GM19372 (cell line): Measurements from ENCODE around the gene HMMR.

Experiments used
- ATAC-seq: cut with Tn5 transposase; IDR thresholded peaks from one replicate; pipeline ENCODE4 v1.9.1; 2021; ENCODE audit warnings: mild to moderate bottlenecking, low read depth, moderate library complexity; ENCODE audit not compliant: unreplicated experiment

Gene HMMR

DNA sequence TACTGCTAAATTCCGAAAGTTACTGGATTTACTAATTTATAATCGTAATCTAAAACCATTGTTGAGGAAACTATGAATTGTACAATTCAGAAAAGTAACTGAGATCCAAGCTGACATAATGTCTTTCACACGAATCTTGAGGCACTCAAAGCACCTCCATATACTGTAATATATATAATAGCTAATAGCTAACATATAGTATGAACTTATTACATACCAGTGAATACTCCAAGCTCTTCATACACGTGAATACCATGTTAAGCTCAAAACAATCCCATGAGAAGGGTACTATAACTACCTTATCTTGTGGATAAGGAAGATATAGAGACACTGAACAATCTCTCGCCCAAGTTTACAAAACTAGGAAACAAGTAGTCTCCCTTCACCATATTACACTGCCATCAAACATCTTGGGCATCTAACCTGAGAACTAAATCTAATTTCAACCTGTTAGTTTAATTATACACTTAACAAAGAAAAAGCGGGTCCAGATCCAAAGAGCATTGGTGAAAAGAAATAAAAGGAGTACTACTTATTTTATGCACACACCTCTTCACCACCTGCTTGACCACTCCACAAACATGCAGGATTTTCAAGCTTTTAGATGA, 1.6 kb upstream of the HMMR start:
- no peak for ATAC-seq

DNA sequence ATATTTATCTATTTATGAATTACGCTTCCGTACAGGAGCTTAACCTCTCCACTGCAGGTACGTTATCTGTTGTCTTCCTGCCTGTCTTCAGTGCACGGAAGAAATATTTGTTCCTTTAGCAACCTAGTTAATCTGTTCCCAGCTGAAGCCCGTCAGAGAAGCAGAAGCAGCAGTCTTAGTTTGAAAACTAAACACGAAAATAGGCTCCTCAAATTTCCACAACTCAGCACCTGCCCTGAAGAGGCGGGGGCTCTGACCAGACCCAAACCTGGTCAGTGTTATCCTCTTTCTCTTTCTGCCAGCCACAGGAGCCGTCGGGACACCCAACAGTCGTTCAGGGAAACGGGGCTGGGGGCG, 992 bp upstream of the HMMR start:
- peak; percentile 7 for ATAC-seq

DNA sequence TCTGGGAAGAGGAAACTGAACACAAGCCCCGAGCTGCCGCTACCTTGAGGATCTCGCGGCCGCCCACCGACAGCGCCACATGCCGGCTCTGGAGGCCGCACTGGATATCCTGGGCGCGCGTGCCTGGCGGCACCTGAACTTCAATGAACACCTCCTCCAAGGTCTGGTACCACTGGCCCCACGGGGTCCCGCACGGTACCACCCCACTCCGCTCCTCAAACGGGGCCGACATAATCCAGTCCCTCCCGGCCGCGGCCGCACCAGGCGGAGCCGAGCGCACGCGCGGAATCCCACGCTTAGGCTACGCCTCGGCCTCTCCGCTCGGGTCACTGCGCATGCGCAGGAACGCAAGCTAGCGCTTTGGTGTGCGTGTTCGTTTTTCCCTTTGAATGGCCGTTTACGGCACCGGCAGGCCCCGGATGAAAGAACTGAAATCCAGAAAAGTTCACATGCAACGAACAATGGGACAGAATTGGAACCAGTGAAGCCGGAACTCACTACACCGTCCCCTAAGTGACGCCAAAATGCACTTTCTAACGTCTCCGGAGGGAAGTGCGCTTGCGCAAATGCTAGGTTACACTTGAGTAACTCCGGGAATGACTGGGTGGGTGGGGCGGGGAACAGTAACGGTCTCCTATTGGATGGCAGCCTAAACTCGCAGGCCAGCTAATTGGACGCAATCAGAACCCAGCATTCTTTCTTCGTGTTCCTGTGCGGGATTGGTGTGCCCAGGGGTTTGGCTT, 442 bp upstream of the HMMR start, which contains the start of gene NUDCD2:
NUDCD2 (minus strand) TSS at position 284 of the 743 bp plus-strand sequence; CDS start at position 232, 52 bp downstream.
- peak; percentile 67 for ATAC-seq

DNA sequence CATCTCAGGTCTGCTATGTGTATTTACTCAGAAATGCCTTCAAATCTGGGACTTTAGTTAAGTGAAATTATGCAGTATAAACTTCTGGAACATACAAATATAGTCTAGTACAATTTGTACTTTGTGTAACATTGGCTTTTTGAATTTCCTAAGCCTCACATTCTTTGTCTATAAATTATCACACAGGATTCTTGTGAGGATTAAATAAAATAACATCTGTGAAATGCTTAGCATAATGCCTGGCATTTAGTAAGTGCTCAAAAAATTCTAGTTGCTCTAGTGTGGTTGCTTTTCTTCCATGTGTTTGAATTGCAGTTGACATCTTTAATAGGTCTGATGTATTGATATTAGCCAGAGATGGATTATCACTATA, 2.6 kb downstream of the HMMR start:
- ATAC-seq = no peak

DNA sequence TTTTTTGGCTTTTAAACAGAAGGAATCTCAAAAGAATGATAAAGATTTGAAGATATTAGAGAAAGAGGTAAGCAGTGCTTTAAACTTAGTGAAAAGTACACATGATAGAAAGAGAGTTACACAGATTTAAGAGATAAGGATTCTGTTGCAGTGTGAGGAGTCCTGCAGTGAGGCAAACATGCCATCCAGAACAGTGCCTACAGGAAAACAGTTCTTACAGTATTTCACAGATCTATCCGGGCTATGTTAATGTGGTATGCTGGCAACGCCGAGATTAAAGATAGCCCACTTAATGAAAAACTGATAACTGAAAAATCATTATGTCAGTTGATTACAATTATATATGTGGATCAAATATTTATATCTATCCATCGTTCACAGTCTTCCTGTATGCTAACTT, 7.2 kb downstream of the HMMR start:
- no peak for ATAC-seq

DNA sequence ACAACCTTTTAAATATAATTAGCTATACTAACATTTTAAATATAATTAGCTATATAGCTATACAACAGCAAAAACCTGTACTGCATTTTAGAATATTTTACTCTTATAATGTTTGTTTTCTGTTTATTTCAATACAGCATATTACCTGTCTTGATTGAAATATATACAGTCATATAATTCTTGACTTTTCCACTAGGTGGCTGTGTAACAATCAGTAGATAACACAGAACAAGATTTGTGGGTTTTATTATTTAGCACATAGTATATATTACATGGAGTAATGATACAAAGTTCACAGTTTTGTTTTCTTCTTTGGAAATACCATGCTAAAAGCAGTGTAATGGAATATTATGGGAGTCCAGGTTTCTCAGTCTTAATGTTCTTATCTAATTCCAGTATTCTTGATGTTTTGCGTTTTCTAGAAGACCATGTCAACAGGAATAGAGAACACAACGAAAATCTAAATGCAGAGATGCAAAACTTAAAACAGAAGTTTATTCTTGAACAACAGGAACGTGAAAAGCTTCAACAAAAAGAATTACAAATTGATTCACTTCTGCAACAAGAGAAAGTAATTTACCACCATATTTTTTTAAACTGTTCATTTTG, 13.3 kb downstream of the HMMR start:
- ATAC-seq = peak; percentile 68

DNA sequence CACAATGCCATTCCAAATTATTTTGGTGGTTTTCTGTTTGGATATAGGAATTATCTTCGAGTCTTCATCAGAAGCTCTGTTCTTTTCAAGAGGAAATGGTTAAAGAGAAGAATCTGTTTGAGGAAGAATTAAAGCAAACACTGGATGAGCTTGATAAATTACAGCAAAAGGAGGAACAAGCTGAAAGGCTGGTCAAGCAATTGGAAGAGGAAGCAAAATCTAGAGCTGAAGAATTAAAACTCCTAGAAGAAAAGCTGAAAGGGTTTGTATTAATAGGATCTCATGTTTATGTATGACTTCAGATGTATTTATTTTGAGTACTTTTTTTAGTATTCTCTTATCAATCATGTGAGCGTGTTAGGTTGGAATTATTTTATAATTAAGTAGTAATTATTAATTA, 15.0 kb downstream of the HMMR start:
- no peak for ATAC-seq

DNA sequence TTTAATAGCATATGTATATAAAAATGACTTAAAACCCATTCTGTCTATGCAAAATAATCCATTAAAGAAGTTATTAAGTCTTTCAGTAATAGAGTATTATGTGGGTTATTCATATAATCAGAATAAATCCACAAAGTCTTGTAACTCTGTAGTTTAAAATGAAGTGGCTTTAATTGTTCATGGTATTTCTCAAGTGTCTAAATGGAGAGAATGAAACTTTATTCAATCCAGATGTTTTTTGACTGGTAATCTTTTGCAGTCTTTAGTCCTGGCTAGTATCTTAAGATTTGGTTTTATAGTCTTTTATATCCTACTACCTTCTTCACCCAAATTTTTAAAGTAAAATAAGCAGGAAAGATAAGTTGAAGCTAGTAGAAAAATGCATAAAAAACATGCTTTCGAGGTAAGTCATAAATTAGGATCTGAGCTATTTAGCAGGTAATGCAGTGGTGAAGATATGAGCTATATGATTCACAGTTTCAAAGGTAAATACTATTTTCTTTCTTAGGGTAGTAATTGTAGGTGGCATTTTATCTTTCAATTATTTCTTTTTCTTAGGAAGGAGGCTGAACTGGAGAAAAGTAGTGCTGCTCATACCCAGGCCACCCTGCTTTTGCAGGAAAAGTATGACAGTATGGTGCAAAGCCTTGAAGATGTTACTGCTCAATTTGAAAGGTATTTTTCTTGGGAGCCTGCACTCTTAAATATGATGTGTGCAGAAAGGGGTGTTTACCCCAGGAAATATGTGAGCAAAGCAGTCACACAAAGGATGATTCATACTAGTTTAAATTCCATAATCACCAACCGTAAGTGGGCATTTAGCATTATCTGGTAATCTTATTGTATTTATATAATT, 17.9 kb downstream of the HMMR start:
- ATAC-seq = no peak

DNA sequence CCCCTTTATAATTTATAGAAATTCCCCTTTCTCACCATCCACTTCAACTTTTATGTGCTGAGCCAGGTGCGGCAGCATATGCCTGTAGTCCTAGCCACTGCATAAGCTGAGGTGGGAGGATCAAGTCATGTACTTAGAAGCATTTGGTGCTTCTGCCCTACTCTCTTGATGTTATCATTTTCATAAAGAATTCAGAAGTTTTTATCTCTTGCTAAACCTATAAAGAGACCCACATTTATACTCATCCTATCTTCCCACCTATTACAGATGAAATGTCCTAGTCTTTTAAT, 18.5 kb downstream of the HMMR start:
- no peak for ATAC-seq

DNA sequence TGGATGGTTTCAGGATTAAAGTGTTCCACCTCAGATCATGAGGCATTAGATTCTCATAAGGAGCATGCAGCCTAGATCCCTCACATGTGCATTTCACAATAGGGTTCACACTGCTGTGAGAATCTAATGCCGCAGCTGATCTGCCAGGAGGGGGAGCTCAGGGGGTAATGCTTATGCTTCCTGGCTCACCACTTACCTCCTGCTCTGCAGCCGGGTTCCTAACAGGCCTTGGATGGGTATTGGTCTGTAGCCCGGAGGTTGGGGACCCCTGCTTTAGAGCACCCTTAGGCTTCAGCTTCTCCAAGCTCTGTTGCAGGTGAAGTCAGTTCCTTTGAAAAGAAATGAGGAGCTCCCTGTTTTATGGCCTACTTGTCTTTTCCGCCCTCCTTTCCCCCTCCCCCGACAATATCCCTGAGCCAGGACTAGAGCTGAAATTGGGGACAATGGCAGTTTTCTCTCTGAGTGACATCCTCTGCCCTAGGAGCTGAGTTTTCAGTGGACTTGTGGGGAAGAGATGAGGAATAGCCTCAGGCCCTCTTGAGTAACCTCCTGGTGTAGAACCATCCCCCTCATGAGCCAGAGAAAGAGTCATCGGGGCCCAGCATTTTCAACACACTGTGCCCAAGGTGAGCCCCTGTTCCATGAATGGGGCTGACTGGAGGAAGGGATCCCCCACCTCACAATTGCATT, 28.8 kb downstream of the HMMR start:
- ATAC-seq = no peak

DNA sequence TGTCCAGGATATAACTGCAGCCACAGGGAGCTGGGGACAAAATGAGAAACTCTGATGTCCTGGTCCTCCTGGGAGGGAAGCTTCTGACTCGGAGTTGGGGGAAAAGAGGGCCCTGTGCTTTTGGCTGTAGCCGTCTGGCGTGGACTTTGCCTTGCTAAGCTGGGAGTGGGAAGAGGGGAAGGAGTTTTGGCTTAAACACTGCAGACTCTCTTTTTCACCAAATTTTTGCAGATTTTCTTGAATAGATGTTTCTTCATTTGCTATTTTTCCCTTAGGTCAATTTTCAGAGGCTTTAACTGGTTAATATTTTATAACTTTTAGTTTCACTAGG, 29.3 kb downstream of the HMMR start:
- ATAC-seq = no peak

DNA sequence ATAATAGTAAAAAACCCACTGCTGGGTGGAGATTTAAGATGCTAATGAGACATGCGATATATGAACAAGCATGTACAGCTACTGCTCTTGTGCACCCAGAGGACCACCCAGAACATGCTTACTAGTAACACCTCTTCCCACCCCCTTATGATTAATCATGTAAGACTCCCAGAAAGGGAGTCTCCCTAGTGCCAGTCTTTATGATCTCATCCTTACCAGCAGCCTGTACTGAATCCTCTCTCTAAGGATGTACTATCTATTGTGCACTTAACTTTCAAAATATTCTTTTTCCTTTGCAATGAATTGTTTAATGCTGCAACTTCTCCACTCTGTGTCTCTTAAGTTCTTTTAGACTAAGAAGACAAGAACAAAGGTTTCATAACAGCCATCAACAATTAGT, 35.9 kb downstream of the HMMR start:
- no peak for ATAC-seq

DNA sequence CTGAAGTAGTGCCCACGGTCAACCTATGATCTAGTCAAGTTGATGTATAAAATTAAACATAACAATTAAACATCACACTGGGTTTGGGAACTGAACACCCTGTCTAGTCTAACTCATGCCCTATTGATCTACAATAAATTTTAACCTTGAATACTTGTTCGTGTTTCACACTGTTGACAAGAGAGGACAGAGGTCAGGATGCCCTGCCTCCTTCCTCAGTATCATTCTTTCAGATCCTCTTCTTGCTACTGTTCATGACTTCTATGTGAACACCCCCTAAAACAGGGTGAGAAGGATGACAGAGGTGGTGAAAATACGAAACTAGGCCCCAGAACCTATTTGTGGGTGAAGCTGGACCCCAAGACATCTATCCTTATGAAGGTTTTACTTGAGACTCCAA, 36.9 kb downstream of the HMMR start:
- ATAC-seq = peak; percentile 62

DNA sequence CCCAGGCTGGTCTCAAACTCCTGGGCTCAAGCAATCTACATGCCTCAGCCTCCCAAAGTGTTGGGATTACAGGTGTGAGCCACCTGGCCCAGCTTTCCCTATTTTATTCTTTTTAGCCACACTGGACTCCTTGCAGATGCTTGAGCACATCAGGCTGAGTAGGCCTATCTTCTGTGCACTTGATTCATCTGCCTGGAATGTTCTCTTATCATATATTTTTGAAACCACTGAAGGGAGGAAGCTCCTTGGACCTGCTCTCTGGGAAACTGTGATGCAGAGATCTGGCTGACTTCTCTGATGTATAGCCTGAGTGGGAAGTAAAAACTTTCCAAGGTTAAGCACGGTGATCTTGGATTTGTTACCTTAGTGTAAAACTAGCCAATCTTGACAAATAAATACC, 38.5 kb downstream of the HMMR start:
- no peak for ATAC-seq

DNA sequence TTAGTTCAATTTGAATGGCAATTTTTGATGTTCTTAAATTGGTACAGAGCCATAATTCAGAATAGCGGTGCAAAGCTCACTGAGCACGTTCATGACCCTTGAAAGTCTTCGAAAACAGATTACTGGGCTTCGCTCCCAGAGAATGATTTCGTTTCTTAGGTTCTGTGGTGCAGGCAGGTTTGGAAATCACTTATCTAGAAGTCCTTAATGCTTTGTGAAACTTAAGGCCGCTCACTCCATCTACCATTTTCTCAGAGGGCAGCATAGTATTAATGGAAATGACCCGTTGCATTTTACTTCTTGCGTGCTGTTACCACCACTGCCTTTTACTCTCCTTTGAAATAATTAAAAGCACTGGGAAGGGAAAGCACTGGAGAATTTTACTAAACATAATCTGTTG, 42.1 kb downstream of the HMMR start:
- ATAC-seq = no peak

DNA sequence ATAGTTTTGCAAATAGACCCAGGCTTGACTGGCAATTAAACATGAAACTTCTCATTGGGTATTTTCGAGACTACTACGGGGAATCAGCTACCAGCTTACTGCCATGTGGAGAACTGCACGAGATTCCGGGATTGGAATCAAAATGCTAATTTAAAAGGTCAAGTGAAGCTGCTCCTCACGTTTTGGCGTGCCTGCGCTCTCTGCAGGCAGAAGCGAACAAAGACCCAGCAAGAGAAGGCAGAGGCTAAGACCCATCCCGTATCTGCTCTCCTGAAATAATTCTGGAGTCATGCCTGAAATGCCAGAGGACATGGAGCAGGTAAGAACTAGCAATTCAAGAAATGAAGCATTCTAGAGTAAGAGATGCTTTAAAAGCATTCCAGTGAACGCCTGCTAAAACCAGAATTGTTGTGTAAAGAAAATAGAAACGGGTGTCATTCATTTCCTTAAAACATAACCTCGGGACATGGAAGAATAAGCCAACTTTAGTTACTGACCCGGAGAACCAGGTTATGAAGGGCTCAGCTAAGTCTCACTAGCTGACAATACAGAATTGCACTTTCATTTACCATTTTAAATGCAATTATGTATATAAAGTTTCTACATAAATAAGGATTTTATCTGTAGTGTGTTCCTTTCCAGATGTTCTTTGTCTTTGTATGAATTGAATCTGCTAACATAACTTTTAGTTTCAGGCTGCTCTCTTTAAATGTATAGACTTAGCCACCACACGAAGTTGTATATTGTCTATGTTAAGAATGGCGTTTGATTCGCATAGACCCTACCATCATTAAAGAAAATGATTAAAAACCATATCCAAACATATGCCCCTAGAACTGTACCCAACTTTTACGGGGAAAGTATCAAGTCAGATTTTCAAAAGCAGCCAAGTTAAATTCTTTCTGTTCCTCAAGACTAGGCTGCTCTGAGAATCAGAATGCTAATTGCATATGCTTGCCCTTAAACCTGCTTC, 43.0 kb downstream of the HMMR start:
- no peak for ATAC-seq

DNA sequence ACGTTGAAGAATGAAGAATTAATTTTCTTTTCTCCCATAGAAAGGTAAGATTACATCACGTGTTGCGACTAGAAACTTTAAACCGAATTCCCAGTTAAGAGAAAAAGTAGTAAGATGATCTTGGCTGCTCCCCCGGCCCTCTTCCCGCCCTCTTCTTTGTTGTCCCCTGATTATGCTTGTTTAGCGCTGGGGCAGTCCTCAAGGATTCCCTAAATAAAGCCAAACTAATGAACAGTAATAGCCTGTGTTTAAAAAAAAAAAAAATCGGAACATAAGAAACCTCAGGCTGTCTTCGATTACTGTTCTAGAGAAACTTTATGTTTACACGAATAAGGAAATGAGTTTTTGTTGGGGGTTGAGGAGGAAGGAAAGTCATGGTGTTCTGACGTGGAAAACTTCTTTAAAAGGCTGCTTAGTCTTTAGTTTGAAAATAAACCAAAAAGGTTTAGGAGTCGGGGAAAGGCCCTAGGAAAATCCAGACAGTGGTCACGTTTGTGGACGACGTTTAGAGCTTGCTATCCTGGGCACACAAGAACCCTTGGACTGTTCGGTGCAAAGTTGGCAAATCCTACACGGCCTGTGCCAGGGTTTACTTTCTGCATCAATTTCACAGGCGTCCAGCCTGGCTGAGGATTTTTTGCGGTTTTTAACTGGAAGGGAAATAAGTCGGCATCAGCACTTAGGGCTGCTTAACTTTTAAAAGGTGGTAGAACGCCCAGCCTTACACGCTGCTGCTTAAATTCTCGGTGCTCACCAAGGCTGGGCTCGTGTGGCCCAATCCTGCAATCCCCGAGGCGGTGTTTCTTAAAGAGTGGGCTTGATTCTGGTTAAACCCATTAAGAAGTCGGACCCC, 43.9 kb downstream of the HMMR start:
- no peak for ATAC-seq

DNA sequence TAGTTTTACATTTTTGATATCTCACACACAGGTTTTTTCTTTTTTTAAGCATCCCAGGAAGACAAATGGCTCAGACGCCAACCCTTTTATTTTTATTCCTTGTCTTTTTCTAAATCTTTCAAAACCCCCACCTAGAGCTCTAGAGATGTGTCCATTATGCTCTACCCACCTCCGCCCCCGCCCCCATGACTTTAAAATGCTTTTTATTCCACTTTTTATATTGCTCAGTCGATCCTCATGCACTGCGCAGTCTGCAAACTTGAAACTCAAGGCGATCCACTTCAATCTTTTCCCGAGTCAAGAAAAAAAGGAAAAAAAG, 44.6 kb downstream of the HMMR start:
- no peak for ATAC-seq
